Activated T-helper 1 cell treated with anti-CD3 and anti-CD28 coated beads, Interleukin-12 subunit alpha, Interleukin-12 subunit beta, Interleukin-2, Interleukin-4 antibody, amounts not matched to agents 30 ng/mL and 10 ng/mL and 1 ng/mL, durations not matched to agents 14 hours and 24 hours and 36 hours (primary cell): ENCODE measurements around the gene TFEB. TPM values are rescaled to one million over a fixed set of nuclear protein-coding genes. Genes with fewer than 3 reads are reported as not detected.
A peak's percentile ranks its signal among the peaks of the same experiment; 100 is the strongest.

Experiments used
- DNase-seq: peaks from one replicate; pipeline ENCODE4 v3.0.0; 2021; ENCODE audit warnings: low spot score
- H3K27ac Mint-ChIP-seq: one replicate; pipeline ENCODE4 v1.8.0; 2021; ENCODE audit warnings: mild to moderate bottlenecking, mixed read lengths
- H3K27me3 Mint-ChIP-seq: one replicate; pipeline ENCODE4 v1.8.0; 2022; ENCODE audit warnings: mild to moderate bottlenecking, moderate library complexity, mixed read lengths; ENCODE audit not compliant: insufficient read depth
- H3K36me3 Mint-ChIP-seq: one replicate; pipeline ENCODE4 v1.8.0; 2021; ENCODE audit warnings: low read depth, mixed read lengths
- H3K4me1 Mint-ChIP-seq: one replicate; pipeline ENCODE4 v1.8.0; 2021; ENCODE audit warnings: low read depth, mixed read lengths
- H3K4me3 Mint-ChIP-seq: one replicate; pipeline ENCODE4 v1.8.0; 2021; ENCODE audit warnings: mild to moderate bottlenecking, moderate library complexity, mixed read lengths
- H3K9me3 Mint-ChIP-seq: one replicate; pipeline ENCODE4 v1.8.0; 2021; ENCODE audit warnings: mixed read lengths
- intact Hi-C: fragments of 100-400 bp; cut with micrococcal nuclease; formaldehyde crosslinking; loops from one replicate; pipeline ENCODE4 v1.15.1; 2024
- total RNA-seq: library from RNA; stranded (reverse); gene quantifications from 2 replicates; pipeline ENCODE4 v1.2.3, GENCODE V29; 2022

The TFEB gene
- total RNA-seq, 1 donor from 2014 or later, result 17.2 TPM

- intact Hi-C loops, result loop anchor here (10.0 kb wide), 2 partner anchors 664 to 1896 kb away; partner anchors contain the start of genes MAD2L1BP, NFYA and OARD1
- Mint-ChIP-seq H3K27ac (no peak overlapping the region), H3K4me1 (peaks cover 4% of the 10 kb centered on the region), H3K4me3 (no peak overlapping the region), H3K27me3 (peaks cover 1% of the 10 kb centered on the region), H3K36me3 (no peaks in the 10 kb centered on the region), H3K9me3 (no peaks in the 10 kb centered on the region)
- no peak for DNase-seq
Observed at GRCh38 chr6:41739041-41739440, 3.6 kb upstream of the TFEB start.

GRCh38 chr6:41737591-41738130 lies 2.3 kb upstream of the TFEB start:
- Mint-ChIP-seq H3K9me3 (no peaks in the 10 kb centered on the region), H3K27me3 (peaks cover 1% of the 10 kb centered on the region), H3K36me3 (no peaks in the 10 kb centered on the region), H3K27ac (no peak overlapping the region), H3K4me3 (no peak overlapping the region), H3K4me1 (peaks cover 6% of the 10 kb centered on the region)
- intact Hi-C loops, result loop anchor here (10.0 kb wide), 2 partner anchors 663 to 1897 kb away; partner anchors contain the start of genes MAD2L1BP, NFYA and OARD1
- DNase-seq, result no peak

GRCh38 chr6:41736800-41737555 lies 1.6 kb upstream of the TFEB start:
- Mint-ChIP-seq H3K27ac (no peak overlapping the region), H3K4me3 (no peak overlapping the region), H3K27me3 (peaks cover 1% of the 10 kb centered on the region), H3K9me3 (no peaks in the 10 kb centered on the region), H3K36me3 (no peaks in the 10 kb centered on the region), H3K4me1 (peaks cover 12% of the 10 kb centered on the region)
- intact Hi-C loops, result loop anchor here (10.0 kb wide), 2 partner anchors 662 to 1898 kb away; partner anchors contain the start of genes MAD2L1BP, NFYA and OARD1
- no peak for DNase-seq

GRCh38 chr6:41736186-41736733 lies 852 bp upstream of the TFEB start:
- peak overlapping the region; percentile 15 for H3K4me3 Mint-ChIP-seq

GRCh38 chr6:41734666-41735426 lies 562 bp downstream of the TFEB start:
- no peaks in the 10 kb centered on the region for H3K9me3 Mint-ChIP-seq
- intact Hi-C loops, result loop anchor here (1.0 to 10.0 kb wide), 12 partner anchors 28 to 1900 kb away; partner anchors contain the start of genes BYSL, CCND3, FOXP4 and MAD2L1BP
- H3K4me3 Mint-ChIP-seq, result peak overlapping the region; percentile 72
- no peaks in the 10 kb centered on the region for H3K36me3 Mint-ChIP-seq
- no peak overlapping the region for H3K27ac Mint-ChIP-seq
- H3K4me1 Mint-ChIP-seq, result peaks cover 31% of the 10 kb centered on the region
- no peaks in the 10 kb centered on the region for H3K27me3 Mint-ChIP-seq
- peak; percentile 67 for DNase-seq

More at GRCh38 chr6:41736186-41736733, 852 bp upstream of the TFEB start:
- intact Hi-C loops, result loop anchor here (10.0 kb wide), 2 partner anchors 661 to 1899 kb away; partner anchors contain the start of genes MAD2L1BP, NFYA and OARD1
- DNase-seq, result no peak
- Mint-ChIP-seq H3K9me3 (no peaks in the 10 kb centered on the region), H3K4me1 (peaks cover 17% of the 10 kb centered on the region), H3K27me3 (no peaks in the 10 kb centered on the region), H3K27ac (no peak overlapping the region), H3K36me3 (no peaks in the 10 kb centered on the region)

GRCh38 chr6:41733707-41734665 lies 1.4 kb downstream of the TFEB start:
- DNase-seq, result peak; percentile 65
- H3K4me3 Mint-ChIP-seq, result peak overlapping the region; percentile 84
- peak overlapping the region; percentile 71 for H3K27ac Mint-ChIP-seq
- H3K27me3 Mint-ChIP-seq, result no peaks in the 10 kb centered on the region
- no peaks in the 10 kb centered on the region for H3K9me3 Mint-ChIP-seq
- intact Hi-C loops, result loop anchor here (1.0 to 10.0 kb wide), 4 partner anchors 161 to 1901 kb away; partner anchors contain the start of genes FOXP4, MAD2L1BP, NFYA and OARD1
- H3K4me1 Mint-ChIP-seq, result peaks cover 32% of the 10 kb centered on the region
- no peaks in the 10 kb centered on the region for H3K36me3 Mint-ChIP-seq

GRCh38 chr6:41733360-41733706 lies 2.1 kb downstream of the TFEB start:
- Mint-ChIP-seq H3K4me1 (peaks cover 32% of the 10 kb centered on the region), H3K27me3 (no peaks in the 10 kb centered on the region)

GRCh38 chr6:41732591-41733359 lies 2.6 kb downstream of the TFEB start:
- DNase-seq, result peak; percentile 64
- Mint-ChIP-seq H3K4me3 (peak overlapping the region; percentile 84), H3K27me3 (no peaks in the 10 kb centered on the region), H3K4me1 (peaks cover 32% of the 10 kb centered on the region), H3K27ac (peak overlapping the region; percentile 37), H3K9me3 (no peaks in the 10 kb centered on the region), H3K36me3 (no peaks in the 10 kb centered on the region)
- intact Hi-C loops, result loop anchor here (5.0 to 10.0 kb wide), 3 partner anchors 185 to 1902 kb away; partner anchors contain the start of genes FOXP4, MAD2L1BP, NFYA and OARD1

More at GRCh38 chr6:41733360-41733706, 2.1 kb downstream of the TFEB start:
- DNase-seq, result no peak
- intact Hi-C loops, result loop anchor here (5.0 to 10.0 kb wide), 3 partner anchors 186 to 1901 kb away; partner anchors contain the start of genes FOXP4, MAD2L1BP, NFYA and OARD1
- peak overlapping the region; percentile 23 for H3K27ac Mint-ChIP-seq
- no peaks in the 10 kb centered on the region for H3K9me3 Mint-ChIP-seq
- peak overlapping the region; percentile 84 for H3K4me3 Mint-ChIP-seq
- no peaks in the 10 kb centered on the region for H3K36me3 Mint-ChIP-seq

GRCh38 chr6:41732149-41732548 lies 3.3 kb downstream of the TFEB start:
- intact Hi-C loops, result loop anchor here (5.0 to 10.0 kb wide), 3 partner anchors 185 to 1903 kb away; partner anchors contain the start of genes FOXP4, MAD2L1BP, NFYA and OARD1
- no peak overlapping the region for H3K27ac Mint-ChIP-seq
- H3K36me3 Mint-ChIP-seq, result no peaks in the 10 kb centered on the region
- peaks cover 32% of the 10 kb centered on the region for H3K4me1 Mint-ChIP-seq
- H3K27me3 Mint-ChIP-seq, result no peaks in the 10 kb centered on the region
- H3K9me3 Mint-ChIP-seq, result no peaks in the 10 kb centered on the region
- no peak for DNase-seq
- H3K4me3 Mint-ChIP-seq, result no peak overlapping the region

- H3K4me1 Mint-ChIP-seq, result peaks cover 32% of the 10 kb centered on the region
- H3K36me3 Mint-ChIP-seq, result no peaks in the 10 kb centered on the region
- intact Hi-C loops, result loop anchor here (5.0 to 10.0 kb wide), 3 partner anchors 184 to 1903 kb away; partner anchors contain the start of genes FOXP4, MAD2L1BP, NFYA and OARD1
Observed at GRCh38 chr6:41731561-41732086, 3.8 kb downstream of the TFEB start.

More at GRCh38 chr6:41731561-41732086, 3.8 kb downstream of the TFEB start:
- Mint-ChIP-seq H3K27me3 (no peaks in the 10 kb centered on the region), H3K27ac (no peak overlapping the region), H3K4me3 (no peak overlapping the region), H3K9me3 (no peaks in the 10 kb centered on the region)
- DNase-seq, result no peak
